ENCODE measurements around the gene TPP1. TPM values are rescaled to one million over a fixed set of nuclear protein-coding genes. Genes with fewer than 3 reads are reported as not detected.

The TPP1 gene
- total and polyA plus RNA-seq, 9 of the 15 experiments (the other 6 are each of a cell fraction or from before 2014, with no cell fraction given) = 7.5 to 75.8 (median 15.7) TPM

DNA sequence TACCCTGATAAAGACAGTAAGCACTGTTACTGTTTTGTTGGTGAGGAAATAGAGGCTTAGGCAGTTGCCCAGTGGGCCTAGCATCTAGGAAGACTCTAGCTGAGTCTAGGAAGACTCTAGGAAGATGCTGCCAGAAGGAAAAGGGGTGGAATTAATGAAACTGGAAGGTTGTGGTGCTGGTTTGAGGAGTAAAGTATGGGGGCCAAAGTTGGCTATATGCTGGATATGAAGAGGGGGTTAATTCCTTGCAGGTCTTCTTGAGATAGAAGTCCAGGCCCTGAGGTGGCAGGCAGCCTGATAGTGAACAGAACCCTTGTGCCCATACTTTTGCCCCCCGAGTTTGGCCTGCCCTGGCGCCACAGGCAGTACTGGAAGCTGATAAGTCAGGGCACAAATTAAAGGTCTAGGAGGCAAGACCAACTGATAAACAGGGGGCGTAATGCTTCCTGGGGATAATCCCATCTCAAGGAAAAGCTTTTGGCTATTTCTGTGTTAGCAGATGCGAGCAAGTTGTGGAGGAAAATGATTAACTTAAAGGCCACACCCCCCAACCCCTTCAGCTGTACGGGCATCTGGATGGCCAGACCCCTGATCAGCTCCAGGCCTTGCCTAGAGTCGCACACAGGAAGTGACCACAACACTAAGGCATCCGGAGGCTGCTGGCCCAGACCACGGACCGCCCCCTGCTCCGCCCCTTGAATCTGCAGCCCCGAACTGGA lies 12.6 kb downstream of the TPP1 start (continued):
- TF ChIP-seq, protein P1, sequence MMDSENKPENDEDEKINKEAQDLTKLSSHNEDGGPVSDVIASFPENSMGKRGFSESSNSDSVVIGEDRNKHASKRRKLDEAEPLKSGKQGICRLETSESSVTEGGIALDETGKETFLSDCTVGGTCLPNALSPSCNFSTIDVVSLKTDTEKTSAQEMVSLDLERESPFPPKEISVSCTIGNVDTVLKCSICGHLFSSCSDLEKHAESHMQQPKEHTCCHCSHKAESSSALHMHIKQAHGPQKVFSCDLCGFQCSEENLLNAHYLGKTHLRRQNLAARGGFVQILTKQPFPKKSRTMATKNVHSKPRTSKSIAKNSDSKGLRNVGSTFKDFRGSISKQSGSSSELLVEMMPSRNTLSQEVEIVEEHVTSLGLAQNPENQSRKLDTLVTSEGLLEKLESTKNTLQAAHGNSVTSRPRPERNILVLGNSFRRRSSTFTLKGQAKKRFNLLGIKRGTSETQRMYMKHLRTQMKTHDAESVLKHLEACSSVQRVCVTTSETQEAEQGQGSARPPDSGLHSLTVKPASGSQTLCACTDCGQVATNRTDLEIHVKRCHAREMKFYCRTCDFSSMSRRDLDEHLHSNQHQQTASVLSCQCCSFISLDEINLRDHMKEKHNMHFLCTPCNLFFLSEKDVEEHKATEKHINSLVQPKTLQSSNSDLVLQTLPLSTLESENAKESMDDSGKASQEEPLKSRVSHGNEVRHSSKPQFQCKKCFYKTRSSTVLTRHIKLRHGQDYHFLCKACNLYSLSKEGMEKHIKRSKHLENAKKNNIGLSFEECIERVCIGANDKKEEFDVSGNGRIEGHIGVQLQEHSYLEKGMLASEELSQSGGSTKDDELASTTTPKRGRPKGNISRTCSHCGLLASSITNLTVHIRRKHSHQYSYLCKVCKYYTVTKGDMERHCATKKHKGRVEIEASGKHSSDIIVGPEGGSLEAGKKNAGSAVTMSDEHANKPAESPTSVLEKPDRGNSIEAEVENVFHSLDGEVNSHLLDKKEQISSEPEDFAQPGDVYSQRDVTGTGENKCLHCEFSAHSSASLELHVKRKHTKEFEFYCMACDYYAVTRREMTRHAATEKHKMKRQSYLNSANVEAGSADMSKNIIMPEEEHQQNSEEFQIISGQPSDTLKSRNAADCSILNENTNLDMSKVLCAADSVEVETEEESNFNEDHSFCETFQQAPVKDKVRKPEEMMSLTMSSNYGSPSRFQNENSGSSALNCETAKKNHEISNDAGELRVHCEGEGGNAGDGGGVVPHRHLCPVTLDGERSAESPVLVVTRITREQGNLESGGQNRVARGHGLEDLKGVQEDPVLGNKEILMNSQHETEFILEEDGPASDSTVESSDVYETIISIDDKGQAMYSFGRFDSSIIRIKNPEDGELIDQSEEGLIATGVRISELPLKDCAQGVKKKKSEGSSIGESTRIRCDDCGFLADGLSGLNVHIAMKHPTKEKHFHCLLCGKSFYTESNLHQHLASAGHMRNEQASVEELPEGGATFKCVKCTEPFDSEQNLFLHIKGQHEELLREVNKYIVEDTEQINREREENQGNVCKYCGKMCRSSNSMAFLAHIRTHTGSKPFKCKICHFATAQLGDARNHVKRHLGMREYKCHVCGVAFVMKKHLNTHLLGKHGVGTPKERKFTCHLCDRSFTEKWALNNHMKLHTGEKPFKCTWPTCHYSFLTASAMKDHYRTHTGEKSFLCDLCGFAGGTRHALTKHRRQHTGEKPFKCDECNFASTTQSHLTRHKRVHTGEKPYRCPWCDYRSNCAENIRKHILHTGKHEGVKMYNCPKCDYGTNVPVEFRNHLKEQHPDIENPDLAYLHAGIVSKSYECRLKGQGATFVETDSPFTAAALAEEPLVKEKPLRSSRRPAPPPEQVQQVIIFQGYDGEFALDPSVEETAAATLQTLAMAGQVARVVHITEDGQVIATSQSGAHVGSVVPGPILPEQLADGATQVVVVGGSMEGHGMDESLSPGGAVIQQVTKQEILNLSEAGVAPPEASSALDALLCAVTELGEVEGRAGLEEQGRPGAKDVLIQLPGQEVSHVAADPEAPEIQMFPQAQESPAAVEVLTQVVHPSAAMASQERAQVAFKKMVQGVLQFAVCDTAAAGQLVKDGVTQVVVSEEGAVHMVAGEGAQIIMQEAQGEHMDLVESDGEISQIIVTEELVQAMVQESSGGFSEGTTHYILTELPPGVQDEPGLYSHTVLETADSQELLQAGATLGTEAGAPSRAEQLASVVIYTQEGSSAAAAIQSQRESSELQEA (IDR thresholded peaks at IDR 0.05; ENCODE audit: low read depth) = no peak
- peak; percentile 26 for TF ChIP-seq CCNT2 (IDR thresholded peaks at IDR 0.05; ENCODE audit: borderline replicate concordance, extremely low read depth, insufficient read length, low read depth, low read length)
- TF ChIP-seq, protein P2, sequence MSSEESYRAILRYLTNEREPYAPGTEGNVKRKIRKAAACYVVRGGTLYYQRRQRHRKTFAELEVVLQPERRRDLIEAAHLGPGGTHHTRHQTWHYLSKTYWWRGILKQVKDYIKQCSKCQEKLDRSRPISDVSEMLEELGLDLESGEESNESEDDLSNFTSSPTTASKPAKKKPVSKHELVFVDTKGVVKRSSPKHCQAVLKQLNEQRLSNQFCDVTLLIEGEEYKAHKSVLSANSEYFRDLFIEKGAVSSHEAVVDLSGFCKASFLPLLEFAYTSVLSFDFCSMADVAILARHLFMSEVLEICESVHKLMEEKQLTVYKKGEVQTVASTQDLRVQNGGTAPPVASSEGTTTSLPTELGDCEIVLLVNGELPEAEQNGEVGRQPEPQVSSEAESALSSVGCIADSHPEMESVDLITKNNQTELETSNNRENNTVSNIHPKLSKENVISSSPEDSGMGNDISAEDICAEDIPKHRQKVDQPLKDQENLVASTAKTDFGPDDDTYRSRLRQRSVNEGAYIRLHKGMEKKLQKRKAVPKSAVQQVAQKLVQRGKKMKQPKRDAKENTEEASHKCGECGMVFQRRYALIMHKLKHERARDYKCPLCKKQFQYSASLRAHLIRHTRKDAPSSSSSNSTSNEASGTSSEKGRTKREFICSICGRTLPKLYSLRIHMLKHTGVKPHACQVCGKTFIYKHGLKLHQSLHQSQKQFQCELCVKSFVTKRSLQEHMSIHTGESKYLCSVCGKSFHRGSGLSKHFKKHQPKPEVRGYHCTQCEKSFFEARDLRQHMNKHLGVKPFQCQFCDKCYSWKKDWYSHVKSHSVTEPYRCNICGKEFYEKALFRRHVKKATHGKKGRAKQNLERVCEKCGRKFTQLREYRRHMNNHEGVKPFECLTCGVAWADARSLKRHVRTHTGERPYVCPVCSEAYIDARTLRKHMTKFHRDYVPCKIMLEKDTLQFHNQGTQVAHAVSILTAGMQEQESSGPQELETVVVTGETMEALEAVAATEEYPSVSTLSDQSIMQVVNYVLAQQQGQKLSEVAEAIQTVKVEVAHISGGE (CRISPR knock-in tag; IDR thresholded peaks at IDR 0.05) = peak in 1 of 3 experiments; percentile 54; a peak in 1 of 6 replicates
- TF ChIP-seq ILK (tag; IDR thresholded peaks at IDR 0.05; ENCODE audit: borderline replicate concordance, low read depth) = no peak
- TF ChIP-seq, protein P3, sequence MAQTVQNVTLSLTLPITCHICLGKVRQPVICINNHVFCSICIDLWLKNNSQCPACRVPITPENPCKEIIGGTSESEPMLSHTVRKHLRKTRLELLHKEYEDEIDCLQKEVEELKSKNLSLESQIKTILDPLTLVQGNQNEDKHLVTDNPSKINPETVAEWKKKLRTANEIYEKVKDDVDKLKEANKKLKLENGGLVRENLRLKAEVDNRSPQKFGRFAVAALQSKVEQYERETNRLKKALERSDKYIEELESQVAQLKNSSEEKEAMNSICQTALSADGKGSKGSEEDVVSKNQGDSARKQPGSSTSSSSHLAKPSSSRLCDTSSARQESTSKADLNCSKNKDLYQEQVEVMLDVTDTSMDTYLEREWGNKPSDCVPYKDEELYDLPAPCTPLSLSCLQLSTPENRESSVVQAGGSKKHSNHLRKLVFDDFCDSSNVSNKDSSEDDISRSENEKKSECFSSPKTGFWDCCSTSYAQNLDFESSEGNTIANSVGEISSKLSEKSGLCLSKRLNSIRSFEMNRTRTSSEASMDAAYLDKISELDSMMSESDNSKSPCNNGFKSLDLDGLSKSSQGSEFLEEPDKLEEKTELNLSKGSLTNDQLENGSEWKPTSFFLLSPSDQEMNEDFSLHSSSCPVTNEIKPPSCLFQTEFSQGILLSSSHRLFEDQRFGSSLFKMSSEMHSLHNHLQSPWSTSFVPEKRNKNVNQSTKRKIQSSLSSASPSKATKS (CRISPR knock-in tag; IDR thresholded peaks at IDR 0.05) = no peak
- TF ChIP-seq, protein P4, sequence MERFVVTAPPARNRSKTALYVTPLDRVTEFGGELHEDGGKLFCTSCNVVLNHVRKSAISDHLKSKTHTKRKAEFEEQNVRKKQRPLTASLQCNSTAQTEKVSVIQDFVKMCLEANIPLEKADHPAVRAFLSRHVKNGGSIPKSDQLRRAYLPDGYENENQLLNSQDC (CRISPR knock-in tag; IDR thresholded peaks at IDR 0.05) = no peak
- TF ChIP-seq SAFB2 (IDR thresholded peaks at IDR 0.05; ENCODE audit: borderline replicate concordance, low read depth, low read length, severe bottlenecking) = no peak
- TF ChIP-seq SETDB1 (IDR thresholded peaks at IDR 0.05; ENCODE audit: low read length) = no peak

Measured in K562 (cell line).